GM18909 (cell line): ENCODE measurements around the gene RDH8.
"Not testable (repeated sequence)": the region's sequence is repeated elsewhere in the genome, so short reads cannot be mapped to it uniquely, and the experiment has no call there.

Experiments
- ATAC-seq: cut with Tn5 transposase; IDR thresholded peaks from one replicate; pipeline ENCODE4 v1.9.1; 2021; ENCODE audit warnings: mild to moderate bottlenecking; ENCODE audit not compliant: unreplicated experiment, poor library complexity

Gene RDH8

DNA sequence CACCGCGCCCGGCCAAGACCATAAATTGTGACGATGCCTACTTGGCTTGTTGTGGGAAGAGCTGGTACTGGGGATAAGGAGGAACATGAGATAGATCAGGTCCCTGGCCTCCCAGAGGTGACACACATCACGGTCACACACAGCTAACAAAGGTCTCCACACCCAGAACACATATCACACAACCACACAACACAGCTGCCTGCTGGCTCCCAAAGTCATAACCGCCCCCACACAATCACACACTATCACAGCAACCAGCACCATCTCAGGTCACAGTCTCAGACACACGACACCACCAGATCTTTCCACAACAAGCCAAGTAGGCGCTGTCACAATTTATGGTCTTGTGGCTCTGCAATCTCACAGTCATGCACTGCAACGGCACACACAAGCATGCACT lies 8.7 kb upstream of the RDH8 start:
- no peak for ATAC-seq

DNA sequence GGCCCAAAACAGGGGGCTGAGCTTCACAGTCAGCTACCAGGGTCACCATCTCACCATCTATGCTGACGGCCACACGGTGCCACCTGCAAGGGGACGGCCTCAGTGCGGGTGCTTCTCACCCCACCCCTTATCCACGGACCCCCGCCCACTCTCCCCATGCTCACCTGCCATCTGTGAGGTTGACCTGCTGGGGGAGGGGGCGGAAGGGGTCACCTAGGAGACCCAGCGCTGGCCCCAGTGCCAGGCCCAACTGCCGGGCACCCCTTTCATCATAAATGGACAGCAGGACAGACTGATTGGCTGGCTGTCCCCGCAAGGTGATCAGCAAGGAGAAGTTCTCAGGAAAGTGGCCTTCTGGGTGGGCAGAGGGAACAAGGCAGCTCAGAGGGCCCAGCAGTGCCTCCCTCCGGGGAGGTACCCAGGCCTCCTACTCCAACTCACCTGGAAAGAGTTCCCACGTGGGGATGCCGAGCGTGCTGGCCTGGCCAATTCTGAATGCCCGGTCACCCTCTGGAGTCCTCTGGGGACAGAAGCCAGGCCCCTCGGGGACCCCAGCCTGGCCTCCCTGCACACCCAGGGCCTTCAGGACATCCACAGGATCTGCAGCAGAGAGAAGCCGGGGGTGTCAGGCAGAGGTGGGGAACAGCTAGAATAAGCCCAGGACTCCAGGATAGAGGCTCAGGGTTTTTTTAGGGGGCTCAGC lies 7.5 kb upstream of the RDH8 start:
- ATAC-seq: no peak

DNA sequence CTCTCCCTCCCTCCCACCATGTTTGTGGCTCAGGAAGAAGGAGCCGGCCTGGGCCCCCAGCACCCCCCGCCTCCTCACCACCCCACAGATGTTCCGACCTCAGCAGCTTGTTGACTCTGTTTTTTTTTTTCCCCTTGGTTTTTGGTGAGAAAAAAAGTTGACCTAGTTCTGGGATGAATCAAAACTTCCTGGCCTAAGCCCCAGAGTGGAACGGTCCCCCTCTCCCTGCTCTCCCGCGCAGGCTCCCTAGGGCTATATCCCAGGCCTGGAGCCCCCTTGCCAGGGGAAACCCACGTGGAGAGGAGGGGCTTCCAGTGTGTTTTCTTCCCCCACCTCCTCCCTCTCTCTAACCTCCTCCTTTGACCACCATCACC lies 7.0 kb upstream of the RDH8 start:
- no peak for ATAC-seq

DNA sequence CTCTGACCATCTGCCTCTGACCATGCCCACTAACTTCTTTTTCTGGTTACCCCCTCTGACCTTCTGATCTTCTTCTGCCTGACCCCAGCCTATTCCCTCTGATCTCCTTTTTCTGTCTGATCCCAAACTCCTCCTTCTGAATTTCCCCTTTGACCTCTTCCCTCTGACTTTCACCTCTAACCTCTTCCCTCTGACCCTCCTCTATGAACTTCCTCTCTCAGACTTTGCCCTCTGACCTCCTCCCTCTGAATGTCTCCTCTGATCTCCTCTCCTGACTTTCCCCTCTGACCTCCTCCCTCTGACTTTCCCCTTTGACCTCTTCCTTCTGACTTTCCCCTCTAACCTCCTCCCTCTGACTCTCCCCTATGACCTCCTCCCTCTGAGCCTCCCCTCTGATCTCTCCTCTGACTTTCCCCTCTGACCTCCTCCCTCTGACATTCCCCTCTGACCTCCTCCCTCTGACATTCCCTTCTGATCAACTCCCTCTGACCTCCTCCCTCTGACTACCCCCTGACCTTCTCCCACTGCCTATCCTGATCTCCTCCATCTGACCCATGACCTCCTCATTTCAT lies 6.4 kb upstream of the RDH8 start:
- no peak for ATAC-seq

DNA sequence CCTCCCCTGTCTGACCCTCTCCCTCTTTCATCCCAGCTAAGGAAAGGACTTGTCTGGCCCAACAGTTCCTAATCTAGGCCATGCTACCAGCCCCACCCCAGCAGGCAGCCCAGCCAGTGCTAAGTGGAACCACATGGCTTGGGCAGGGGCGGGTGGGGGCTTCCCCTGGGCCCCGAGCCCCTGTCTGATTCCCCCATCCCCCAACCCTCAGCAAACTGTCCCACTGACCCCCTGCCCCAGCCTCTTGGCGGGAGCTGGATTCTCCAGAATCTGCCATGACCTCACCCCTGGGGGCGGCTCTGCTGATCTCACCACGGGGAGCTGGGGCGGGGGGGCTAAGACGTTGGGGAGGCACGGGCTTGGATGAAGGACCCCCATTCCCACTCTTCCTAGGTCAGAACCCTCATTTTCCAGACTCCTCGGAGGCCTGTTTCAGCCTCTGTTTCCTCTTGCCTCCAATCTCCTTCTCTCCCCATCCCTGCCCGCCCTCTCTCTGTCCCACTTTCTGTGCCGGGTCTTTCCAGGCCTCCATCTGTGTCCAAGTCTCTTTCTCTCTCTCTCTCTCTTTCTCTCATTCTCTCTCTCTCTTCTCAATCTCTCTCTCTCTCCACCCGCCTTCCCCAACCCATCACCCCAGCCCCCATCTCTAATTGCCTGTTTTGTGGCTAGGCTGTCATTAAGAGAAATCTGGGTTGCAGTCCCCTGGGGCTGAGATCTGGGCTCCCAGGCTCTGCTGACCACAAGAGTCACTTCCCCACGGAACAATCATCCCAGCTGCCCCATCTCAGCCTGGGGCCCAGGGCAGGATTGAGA lies 5.7 kb upstream of the RDH8 start:
- no peak for ATAC-seq

DNA sequence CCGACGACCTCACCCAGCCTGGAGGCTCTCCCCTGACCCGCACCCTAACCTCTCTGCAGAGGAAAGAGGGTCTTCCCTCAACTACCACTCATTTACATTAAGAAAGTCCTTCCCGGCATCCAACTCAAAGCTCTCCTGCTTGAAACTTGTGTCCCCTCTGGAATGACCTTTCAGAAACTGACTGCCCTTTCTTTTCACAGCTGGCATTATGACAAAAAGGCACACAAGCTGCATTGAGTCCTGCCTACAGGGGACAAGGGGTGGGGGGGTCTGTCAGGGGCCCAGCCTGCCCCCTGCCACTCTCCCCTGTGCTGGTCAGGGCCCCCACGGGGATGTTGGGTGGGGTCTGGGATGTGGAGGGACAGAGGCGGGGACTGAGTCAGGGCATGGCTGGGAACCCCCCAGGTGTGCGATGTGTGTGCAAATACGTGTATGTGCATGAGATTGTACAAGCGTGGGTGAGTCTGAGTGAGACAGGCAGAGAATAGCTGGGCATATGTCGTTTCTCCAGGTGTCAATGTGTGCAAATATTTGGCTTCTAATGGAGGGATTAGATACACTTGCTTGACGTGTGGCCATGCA lies 5.0 kb upstream of the RDH8 start:
- ATAC-seq: no peak

DNA sequence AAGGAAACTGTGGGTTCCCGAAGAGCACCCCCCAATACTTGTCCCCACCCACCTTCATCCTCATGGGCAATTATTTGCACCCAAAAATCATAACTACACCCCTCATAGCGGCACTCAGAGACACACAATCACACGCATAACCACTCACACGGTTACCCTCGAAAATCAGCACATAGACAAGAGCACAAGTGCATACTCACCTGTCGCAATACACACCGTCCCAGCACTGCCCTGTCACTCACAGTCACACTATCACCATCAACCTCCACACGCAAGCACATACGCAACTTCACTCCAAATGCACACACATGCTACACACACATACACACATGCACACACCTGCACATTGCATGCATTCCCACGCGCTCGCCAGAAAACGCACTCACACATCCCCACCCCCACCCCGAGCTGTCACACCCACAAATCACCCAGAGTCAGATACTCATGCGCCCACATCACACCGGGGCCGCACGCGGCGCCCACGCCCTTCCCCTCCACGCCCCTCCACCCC lies 3.5 kb upstream of the RDH8 start:
- no peak for ATAC-seq

DNA sequence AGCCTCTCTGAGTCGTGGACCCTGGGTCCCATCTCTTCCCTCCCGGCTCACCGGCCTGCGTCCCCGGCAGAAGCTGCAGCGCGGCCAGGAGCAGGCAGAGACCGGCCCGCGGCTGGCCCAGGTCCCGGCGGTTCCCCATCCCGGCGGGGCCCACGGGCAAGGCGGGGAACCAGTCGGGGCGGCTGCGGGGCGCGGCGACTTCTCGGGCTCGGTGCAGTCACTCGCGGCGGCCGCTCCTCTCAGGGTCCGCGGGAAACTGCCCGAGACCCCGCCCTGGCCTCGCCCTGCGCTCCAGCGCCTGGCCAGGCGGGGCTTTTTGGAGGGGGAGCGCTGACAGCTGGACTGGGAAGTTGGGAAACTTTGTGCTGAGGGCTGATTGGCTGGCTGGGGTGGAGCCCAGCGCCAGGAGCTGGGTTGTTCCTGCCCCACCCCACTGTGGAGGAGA lies 3.0 kb upstream of the RDH8 start, which contains the start of gene COL5A3:
TSS of gene COL5A3 (minus strand) at position 258 of the 445 bp plus-strand sequence. CDS start at position 139, 119 bp downstream.
- no peak for ATAC-seq

DNA sequence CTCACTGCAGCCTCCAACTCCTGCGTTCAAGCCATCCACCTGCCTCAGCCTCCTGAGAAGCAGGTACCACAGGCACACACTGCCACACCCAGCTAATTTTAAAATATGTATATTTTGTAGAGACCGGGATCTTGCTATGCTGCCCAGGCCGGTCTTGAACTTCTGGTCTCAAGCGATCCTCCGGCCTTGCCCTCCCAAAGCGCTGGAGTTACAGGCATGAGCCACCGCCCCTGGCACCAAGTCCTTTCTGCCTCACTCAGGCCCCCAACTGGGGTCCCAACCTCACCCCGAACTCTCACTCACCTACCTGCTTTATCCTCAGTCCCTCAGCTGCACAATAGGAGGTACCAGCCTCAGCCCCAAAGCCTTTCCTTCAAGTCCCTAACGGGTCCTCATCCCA lies 2.3 kb upstream of the RDH8 start:
- ATAC-seq: no peak

DNA sequence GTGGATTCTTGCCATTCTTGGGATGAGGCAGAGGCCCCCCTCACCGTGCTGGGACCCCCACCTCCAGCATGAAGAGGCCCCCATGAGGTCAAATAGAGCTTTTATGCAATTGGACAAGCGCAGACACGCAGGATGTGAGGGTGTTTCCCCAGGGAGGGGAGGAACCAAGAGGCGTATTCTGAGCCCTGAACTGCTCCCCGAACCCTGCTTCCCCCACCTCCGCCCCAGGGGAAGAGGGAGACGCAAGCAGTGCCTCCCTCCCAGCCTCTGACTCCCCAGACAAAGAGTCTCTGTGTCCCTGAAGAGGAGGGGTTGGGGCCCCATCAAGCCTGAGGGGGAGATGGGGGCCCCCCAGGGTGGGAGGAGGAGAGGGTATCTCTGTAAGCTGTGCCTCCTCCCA lies 1.3 kb upstream of the RDH8 start:
- ATAC-seq: no peak

DNA sequence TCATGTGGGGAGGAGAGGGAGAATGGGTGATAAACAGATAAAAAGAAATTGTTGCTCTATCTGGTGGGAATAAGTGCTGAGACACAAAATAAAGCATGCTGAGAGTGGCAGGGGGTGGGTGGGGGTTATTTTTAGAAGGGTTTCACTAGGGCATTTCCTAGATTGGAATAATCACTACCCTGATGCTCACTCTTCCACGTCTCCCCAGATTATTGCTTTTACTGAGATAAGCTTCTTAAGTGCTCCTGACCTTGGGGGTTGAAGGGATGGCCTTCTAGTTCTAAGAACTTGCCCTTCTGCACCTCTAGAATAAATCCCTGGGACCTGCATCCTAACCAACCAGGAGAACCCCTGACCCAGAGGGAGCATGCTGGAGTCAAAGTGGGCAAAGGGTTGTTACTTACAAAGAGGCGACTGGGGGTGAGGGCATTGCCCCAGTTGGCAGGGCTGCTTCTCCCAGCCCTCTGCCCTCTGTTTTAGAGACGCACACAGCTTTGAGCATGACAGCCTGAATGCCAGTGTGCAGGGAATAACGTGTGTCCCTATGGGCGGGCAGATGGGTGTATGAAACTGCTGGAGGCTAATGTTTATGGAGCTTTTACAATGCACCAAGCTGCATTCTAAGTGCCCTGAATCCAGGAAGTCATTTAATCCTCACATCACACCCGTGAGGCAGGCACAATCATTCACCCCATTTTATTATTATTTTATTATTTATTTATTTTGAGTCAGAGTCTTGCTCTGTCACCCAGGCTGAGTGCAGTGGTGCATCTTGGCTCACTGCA lies 743 bp downstream of the RDH8 start:
- no peak for ATAC-seq

DNA sequence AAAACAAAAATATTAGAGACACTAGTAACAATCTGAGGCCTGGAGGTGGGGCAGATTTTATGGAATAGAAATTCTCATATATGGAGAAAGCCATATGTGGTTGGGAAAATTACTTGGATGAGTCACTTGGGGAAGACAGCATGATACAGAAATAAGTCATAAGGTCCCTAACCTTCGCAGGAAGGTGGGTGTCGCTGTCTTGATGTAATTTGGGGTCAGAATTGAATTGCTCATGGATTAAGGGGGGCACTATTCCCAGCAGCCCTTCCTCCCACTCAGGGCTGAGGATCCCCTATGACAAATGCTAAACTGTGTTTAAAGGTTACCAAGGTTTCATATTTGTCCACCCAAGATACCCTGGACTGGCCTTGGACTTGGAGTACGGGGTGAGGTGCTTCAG lies 5.0 kb downstream of the RDH8 start:
- no peak for ATAC-seq

DNA sequence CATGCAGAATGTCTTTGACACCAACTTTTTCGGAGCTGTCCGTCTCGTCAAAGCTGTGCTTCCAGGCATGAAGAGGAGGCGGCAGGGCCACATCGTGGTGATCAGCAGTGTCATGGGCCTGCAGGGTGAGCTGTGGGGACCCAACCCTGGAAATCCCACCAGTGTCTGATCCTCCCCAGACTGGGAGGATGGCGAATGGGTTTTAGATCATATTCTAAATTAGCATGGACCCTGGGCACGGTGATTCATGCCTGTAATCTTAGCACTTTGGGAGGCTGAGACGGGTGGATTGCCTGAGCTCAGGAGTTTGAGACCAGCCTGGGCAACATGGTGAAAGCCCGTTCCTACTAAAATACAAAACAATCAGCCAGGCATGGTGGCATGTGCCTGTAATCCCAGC lies 5.5 kb downstream of the RDH8 start:
- ATAC-seq: no peak

DNA sequence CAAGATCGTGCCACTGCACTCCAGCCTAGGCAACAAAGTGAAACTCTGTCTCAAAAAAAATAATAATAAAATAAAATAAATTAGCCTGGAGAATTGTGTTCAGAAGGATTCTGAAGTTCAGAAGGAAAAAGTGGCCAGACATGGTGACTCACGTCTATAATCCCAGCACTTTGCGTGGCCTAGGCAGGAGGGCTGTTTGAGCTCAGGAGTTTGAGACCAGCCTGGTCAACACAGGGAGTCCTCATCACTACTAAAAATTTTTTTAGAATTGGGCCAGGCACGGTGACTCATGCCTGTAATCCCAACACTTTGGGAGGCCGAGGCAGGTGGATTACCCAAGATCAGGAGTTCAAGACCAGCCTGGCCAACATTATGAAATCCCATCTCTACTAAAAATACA lies 6.0 kb downstream of the RDH8 start:
- ATAC-seq: no peak

DNA sequence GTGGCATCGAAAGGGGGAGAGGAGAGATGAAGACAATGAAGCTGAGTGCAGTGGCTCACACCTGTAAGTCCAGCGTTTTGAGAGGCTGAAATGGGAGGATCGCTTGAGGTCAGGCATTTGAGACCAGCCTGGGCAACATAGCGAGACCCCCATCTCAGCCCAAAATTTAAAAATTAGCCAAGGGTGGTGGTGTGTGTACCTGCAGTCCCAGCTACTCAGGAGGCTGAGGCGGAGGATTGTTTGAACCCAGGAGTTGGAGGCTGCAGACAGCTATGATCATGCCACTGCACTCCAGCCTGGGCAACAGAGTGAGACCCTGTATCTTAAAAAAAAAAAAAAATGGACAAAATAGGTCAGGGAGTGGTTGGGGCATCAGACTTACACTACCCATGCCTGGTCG lies 7.6 kb downstream of the RDH8 start:
- ATAC-seq: no peak

DNA sequence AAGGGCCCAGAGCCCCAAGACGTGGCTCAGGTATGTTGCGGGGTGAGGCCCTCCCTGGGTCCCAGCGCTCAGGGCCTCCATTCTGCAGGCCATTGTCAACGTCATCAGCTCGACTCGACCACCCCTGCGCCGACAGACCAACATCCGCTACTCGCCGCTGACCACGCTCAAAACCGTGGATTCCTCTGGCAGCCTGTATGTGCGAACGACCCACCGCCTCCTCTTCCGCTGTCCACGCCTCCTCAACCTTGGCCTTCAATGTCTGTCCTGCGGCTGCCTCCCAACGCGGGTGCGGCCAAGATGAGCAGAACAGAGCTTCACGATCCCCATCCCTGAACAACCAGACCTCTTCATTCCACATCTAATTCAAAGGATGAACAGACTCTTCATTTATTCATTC lies 8.2 kb downstream of the RDH8 start:
- ATAC-seq: no peak

DNA sequence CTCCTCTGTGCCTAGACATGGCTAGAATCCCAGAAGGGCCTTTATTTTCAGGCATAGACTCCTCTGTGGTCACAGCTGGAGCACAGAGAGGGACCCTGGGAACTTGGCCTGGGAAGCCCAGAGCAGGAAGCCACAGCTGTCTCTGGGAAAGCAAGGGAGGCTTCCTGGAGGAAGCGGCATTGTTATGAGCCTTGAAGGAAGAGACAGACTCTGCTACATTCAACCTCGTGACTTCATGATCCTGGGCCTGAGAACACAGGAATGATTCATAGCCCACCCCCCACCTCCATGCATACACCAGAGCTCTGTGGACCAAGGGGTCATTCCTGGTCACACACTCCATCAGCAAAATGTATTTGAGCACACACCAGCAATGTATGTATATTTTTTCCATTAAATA lies 8.6 kb downstream of the RDH8 start:
- no peak for ATAC-seq

DNA sequence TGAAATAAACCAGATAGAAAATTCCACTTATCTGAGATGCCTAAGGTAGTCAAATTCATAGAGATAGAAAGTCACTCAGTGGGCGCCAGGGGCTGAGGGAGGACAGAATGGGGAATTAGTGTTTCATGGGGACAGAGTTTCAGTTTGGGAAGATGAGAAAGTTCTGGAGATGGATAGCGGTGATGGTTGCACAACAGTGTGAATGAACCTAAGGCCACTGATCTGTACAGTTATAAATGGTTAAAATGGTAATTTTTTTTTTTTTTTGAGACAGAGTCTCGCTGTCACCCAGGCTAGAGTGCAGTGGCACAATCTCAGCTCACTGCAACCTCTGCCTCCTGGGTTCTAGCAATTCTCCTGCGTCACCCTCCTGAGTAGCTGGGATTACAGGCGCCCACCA lies 9.8 kb downstream of the RDH8 start:
- ATAC-seq: not testable (repeated sequence)

DNA sequence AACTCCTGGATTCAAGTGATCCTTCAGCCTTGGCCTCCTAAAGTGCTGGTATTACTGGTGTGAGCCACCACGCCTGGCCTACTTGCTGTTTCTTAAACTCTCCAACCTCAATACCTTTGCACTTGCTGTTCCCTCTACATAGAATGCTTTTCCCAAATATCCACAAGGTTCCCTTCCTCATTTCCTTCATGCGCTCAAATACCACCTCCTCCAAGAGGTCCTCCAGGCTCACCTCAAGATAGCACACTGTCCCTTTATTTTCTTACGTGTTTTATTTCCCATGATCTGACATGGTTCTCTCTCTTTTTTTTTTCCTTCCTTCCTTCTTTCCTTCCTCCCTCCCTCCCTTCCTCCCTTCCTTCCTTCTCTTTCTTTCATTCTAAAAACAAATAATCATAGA lies 13.5 kb downstream of the RDH8 start:
- ATAC-seq: no peak
